HL-60/S4 (cell line): ENCODE data around the gene PRR11.
"Not testable (repeated sequence)": the region's sequence is repeated elsewhere in the genome, so short reads cannot be mapped to it uniquely, and the experiment has no call there.

ENCODE experiments used
- in situ Hi-C: fragments of 300-500 bp; cut with MboI; formaldehyde crosslinking; loops from 2 replicates; pipeline ENCODE4 v1.14.3; 2022; ENCODE audit warnings: low sequenced_read_pairs

The PRR11 gene

DNA sequence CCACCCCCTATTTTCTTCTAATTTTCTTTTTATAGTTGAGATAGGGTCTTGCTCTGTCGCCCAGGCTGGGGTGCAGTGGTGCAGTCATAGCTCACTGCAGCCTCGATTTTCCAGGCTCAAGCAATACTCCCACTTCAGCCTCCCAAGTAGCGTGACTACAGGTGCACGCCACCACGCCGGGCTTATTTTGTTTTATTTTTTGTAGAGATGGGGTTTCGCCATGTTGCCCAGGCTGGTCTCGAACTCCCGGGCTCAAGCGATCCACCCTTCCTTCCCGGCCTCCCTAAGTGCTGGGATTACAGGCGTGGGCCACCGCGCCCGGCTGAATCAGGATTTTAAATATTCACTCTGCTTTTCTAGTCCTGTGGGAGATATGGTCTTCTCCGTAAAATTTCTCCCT lies 63.8 kb downstream of the PRR11 start:
- in situ Hi-C loops: no loop called here

DNA sequence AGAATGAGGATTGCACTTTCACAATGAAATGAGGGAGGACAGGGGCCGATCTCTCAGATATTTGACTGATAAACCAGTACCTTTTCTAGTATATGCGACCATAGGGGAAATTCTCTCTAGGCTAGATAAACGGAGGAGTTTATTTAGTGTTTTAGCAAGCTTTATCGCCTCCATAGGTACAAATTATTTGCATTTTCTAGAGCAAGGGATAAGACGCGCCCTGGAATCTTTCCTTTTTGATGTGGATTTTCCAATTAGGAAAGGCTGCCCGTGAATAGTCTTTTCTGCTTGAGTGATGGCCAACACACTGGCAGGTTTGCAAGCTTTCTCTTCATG lies 64.4 kb downstream of the PRR11 start:
- in situ Hi-C loops: no loop called here

DNA sequence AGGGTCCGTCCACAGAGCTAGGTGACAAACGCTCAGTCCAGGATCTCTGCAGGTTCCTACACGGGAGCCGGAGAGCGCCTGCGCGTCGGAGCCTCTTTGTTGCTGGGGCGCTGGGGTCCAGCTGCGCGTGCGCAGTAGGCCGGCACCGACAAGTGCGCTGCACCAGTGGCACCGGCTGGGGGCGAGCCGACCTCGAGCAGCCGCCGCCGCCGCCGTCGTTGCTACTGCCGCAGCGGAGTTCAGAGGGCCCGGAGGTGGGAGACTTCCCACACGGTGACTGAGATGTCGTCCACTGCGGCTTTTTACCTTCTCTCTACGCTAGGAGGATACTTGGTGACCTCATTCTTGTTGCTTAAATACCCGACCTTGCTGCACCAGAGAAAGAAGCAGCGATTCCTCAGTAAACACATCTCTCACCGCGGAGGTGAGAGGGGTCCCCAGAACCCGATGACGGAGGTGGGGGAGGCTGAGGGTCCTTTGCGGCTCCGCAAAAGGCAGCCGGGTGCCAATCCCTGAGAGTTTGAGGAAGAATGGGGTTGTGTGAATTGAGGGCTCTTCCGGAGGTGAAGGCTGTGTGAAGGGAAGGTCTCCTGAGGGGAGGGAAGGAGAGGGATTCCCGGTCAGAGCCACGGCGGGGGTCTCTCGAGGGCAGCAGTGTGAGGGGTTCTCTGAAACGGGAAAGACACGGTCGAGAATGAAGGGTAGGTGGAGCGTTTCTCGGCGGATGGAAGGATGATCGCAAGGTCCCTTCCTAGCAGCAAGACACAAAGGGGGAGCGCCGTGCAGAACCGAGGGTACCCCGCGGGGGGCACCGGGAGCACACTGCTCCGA lies 65.0 kb downstream of the PRR11 start, which contains the start of gene GDPD1:
Gene GDPD1, plus strand, starts transcription at position 184 of the 831 bp plus-strand sequence. Its CDS starts 99 bp downstream, at position 283.
- in situ Hi-C loops: no loop called here

DNA sequence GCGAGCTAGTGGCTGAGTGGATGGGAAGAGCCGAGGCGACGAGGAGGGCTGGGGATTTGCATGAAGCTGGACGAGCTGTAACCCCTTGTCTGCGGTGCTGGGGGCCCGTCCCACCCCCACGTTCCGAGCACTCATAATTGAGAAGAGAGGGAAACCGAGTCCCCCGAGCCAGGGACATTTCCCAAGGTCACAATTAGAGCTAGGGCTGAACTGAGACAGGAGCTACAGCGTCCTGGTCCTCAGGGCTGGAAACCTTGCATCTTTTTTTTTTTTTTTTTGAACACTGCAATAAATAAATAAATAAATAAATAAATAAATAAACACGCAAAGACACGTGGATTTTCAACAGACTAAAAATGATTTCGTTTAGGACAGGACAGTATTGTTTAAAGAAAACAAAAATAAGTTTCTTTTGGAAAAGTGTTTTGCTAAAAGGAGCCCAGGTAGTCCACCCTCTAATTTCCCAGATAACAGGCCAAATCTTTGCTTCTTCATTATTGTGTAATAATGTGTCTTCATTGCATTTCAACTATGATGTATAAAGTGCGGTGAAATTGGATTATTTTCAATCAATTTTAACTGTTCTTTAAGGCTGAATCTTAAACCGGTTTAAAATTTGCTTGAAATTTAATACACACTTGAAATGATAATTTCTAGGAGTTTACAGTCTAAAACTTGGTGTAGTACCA lies 65.8 kb downstream of the PRR11 start:
- in situ Hi-C loops: no loop called here

DNA sequence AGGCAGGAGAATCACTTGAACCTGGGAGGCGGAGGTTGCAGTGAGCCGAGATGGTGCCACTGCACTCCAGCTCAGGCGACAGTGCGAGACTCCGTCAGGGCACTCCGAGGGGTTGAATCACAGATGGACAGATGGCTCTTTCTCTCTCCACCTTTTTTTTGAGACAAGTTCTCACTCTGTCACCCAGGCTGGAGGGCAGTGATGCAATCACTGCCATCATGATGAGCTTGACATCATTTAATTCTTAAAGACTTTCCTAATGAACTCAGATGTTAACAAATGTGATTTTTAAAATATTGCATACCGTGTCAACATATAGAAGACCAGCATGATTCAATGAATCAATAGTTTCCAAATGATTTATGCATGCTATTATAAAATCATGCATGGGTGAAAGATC lies 68.3 kb downstream of the PRR11 start:
- in situ Hi-C loops: no loop called here

DNA sequence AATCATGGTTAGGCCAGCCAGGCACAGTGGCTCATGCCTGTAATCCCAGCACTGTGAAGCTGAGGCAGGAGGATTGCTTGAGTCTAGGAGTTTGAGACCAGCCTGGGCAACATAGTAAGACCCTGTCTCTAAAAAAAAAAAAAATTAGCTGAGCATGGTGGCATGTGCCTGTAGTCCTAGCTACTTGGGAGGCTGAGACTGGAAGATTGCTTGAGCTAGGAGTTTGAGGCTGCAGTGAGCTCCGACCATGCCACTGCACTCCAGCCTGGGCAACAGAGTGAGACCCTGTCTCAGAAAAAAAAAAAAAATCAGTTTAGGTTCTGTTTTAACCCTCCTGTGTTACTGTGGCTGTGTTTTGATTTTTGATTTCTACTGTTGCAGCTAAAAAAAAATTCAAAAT lies 73.0 kb downstream of the PRR11 start:
- in situ Hi-C loops: not testable (repeated sequence)

DNA sequence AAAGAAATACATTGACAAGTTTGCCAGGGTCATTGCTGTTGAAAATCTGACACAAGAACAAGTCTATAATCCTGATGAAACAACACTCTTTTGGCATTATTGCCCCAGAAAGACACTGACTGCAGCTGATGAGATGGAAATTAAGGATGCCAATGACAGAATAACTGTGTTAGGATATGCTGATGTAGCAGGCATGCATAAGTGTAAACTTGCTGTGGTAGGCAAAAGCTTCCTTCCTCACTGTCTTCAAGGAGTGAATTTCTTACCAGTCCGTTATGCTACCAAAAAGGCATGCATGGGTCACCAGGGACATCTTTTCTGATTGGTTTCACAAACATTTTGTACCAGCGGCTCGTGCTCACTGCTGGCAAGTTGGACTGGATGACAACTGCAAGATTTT lies 75.2 kb downstream of the PRR11 start:
- in situ Hi-C loops: no loop called here

DNA sequence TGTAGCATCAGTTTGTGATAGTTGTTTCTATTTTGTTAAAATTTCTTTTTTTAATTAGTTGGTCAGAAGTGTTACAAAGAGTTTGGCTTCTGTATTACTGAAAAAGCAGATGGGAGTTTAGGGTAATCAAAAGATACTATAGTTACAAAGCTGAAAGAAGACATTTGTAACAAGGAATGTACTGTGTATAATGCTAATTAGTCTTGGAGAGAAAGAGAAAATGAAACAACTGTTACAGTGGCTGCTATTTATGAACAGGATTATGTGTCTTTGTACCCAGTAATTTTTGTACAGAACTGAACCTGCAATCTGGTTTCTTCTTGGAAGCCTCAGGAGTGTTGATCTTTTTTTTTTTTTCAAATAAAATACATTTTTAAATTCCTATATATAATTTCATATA lies 79.1 kb downstream of the PRR11 start:
- in situ Hi-C loops: no loop called here

DNA sequence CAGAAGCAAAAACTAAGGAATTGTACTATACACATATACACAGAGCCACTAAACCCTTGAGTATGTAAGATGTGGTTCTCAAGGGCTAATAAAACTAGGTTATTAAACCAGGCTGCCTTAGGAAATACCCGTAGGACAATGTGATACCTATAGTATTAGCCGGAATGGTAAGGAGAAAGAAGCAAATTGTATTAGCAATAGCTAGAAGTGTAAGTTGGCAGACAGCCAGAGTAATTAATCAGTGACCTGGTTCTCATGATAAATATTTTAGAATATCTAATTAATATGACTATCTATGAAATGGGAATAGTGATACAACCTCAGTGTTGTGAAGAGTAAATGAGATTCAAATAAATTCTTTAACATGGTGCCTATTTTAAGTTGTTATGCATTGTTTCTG lies 83.4 kb downstream of the PRR11 start:
- in situ Hi-C loops: no loop called here

DNA sequence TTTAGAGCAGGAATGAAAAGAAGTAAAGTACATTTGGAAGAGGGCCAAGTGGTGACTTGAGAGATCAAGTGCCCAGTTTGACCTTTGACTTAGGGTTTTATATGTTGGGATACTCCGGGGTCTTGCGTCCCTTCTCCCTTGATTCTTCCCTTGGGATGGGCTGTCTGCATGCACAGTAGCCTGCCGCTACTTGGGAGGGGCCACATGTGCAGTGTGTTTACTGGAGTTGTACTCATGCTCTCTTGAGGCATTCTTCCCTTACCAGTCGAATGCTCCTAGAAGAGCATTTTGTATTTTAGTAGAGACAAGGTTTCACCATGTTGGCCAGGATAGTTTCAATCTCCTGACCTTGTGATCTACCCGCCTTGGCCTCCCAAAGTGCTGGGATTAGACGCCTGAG lies 88.5 kb downstream of the PRR11 start:
- in situ Hi-C loops: no loop called here
